ENCODE measurements around the gene SIVA1.

The SIVA1 gene

DNA sequence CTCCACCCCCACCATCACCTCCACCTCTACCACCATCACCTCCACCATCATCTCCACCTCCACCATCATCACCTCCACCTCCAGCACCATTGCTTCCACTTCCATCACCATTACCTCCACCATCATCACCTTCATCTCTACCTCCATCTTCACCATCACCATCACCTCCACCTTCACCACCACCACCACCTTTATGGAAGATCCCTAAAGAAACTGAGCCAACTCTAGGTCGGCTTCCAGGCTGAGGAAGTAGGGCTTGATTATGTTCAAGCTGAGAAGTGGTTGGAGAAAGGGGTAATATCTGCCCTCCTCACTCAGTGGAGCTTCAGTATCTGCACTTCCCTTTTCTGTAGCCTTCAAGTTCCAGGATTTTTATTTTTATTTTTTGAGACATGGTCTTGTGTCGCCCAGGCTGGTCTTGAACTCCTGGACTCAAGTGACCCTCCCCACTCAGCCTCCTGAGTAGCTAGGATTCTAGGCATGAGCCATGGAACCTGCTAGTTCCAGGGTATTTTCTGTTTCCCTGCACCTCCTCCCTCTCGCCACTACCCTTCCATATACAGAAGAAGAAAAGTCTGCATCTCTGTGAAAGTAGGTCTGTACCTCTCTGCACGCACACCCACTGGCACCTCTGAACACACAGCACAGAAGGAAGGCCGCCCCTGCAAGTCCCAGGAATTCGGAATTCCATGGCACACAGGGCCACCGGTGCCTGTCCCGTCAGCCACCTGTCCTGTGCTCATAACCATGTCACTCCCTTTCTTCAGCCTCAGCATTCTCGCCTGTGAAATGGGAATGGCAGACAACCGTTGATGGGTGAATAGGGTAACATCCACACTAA lies 53.9 kb downstream of the SIVA1 start:
- ATAC-seq (ENCODE audit: insufficient read depth, low read depth) = no peak
- Histone ChIP-seq H3K4me1 (ENCODE audit: insufficient read depth, low read length) (peaks cover 10% of the 10 kb centered on the region), H3K9me3 (ENCODE audit: insufficient read depth, low read length, severe bottlenecking) (no peaks in the 10 kb centered on the region), H4K20me1 (ENCODE audit: insufficient read depth, low read length) (peaks cover 18% of the 10 kb centered on the region; the same call in 1 of the 2 replicates), H2AFZ (ENCODE audit: low read depth, low read length) (no peak overlapping the region), H3K36me3 (ENCODE audit: insufficient read depth, low read length) (no peaks in the 10 kb centered on the region), H3K4me2 (ENCODE audit: insufficient read depth, low read length) (no peak overlapping the region), H3K9ac (ENCODE audit: low read depth, low read length) (no peak overlapping the region), H3K27ac (ENCODE audit: low read length) (no peak overlapping the region), H3K27me3 (ENCODE audit: insufficient read depth, low read length, poor library complexity) (no peaks in the 10 kb centered on the region), H3K79me2 (ENCODE audit: insufficient read depth, low read length) (peaks cover under 1% of the 10 kb centered on the region; the same call in 1 of the 2 replicates), H3K4me3 (ENCODE audit: low read depth in 1 of 2, low read length in 2 of 2) (no peak overlapping the region)
- no peak for TF ChIP-seq EZH2 (IDR thresholded peaks at IDR 0.05; ENCODE audit: borderline replicate concordance, low read depth, low read length, severe bottlenecking)
- TF ChIP-seq, protein P1, sequence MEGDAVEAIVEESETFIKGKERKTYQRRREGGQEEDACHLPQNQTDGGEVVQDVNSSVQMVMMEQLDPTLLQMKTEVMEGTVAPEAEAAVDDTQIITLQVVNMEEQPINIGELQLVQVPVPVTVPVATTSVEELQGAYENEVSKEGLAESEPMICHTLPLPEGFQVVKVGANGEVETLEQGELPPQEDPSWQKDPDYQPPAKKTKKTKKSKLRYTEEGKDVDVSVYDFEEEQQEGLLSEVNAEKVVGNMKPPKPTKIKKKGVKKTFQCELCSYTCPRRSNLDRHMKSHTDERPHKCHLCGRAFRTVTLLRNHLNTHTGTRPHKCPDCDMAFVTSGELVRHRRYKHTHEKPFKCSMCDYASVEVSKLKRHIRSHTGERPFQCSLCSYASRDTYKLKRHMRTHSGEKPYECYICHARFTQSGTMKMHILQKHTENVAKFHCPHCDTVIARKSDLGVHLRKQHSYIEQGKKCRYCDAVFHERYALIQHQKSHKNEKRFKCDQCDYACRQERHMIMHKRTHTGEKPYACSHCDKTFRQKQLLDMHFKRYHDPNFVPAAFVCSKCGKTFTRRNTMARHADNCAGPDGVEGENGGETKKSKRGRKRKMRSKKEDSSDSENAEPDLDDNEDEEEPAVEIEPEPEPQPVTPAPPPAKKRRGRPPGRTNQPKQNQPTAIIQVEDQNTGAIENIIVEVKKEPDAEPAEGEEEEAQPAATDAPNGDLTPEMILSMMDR (IDR thresholded peaks at IDR 0.05; ENCODE audit: borderline replicate concordance, extremely low read depth, low read length, poor library complexity, severe bottlenecking) = no peak
- no peak for DNase-seq

- TF ChIP-seq EZH2 (IDR thresholded peaks at IDR 0.05; ENCODE audit: borderline replicate concordance, low read depth, low read length, severe bottlenecking) = no peak
- TF ChIP-seq, protein P1 (IDR thresholded peaks at IDR 0.05; ENCODE audit: borderline replicate concordance, extremely low read depth, low read length, poor library complexity, severe bottlenecking) = no peak
- H2AFZ ChIP-seq (ENCODE audit: low read depth, low read length) = no peak overlapping the region
- no peak for ATAC-seq (ENCODE audit: insufficient read depth, low read depth)
Measured at GRCh38 chr14:104808456-104808855, 55.5 kb downstream of the SIVA1 start.

More at GRCh38 chr14:104808456-104808855, 55.5 kb downstream of the SIVA1 start:
- no peak for DNase-seq
- H3K4me3 ChIP-seq (ENCODE audit: low read depth in 1 of 2, low read length in 2 of 2) = no peak overlapping the region
- peaks cover 6% of the 10 kb centered on the region; the same call in 1 of the 2 replicates for H4K20me1 ChIP-seq (ENCODE audit: insufficient read depth, low read length)
- no peak overlapping the region for H3K4me2 ChIP-seq (ENCODE audit: insufficient read depth, low read length)
- H3K27me3 ChIP-seq (ENCODE audit: insufficient read depth, low read length, poor library complexity) = no peaks in the 10 kb centered on the region
- H3K9ac ChIP-seq (ENCODE audit: low read depth, low read length) = no peak overlapping the region
- H3K4me1 ChIP-seq (ENCODE audit: insufficient read depth, low read length) = no peaks in the 10 kb centered on the region; the same call in 1 of the 2 replicates
- no peak overlapping the region for H3K27ac ChIP-seq (ENCODE audit: low read length)
- H3K9me3 ChIP-seq (ENCODE audit: insufficient read depth, low read length, severe bottlenecking) = no peaks in the 10 kb centered on the region
- H3K79me2 ChIP-seq (ENCODE audit: insufficient read depth, low read length) = no peaks in the 10 kb centered on the region
- no peaks in the 10 kb centered on the region for H3K36me3 ChIP-seq (ENCODE audit: insufficient read depth, low read length)

Data from DND-41 (cell line).